Transverse colon (tissue), 4 donors: ENCODE results near the gene GATM. TPM values are rescaled to one million over a fixed set of nuclear protein-coding genes. Genes with fewer than 3 reads are reported as not detected.

ENCODE experiments used
- DNase-seq: peaks from one replicate; pipeline ENCODE4 v3.0.0-alpha.2; 2019
- H3K27ac ChIP-seq, 4 donors: fragments of 200-600 bp; sonication (generic); 2 replicates each; pipeline ENCODE4 v1.5.1; 2016 to 2018; ENCODE audit warnings: inconsistent platforms in 4 of 4
- H3K27me3 ChIP-seq: fragments of 200-600 bp; sonication (generic); 2 replicates; pipeline ENCODE4 v1.5.1; 2017; ENCODE audit warnings: inconsistent platforms
- H3K36me3 ChIP-seq, 4 donors: fragments of 200-600 bp; sonication (generic); 2 replicates each; pipeline ENCODE4 v1.5.1; 2017 to 2019; ENCODE audit warnings: inconsistent platforms in 4 of 4
- H3K4me1 ChIP-seq, 4 donors: fragments of 200-600 bp; sonication (generic); 2 replicates each; pipeline ENCODE4 v1.5.1; 2017 to 2020; ENCODE audit warnings: inconsistent platforms in 4 of 4
- H3K4me3 ChIP-seq, 4 donors: fragments of 200-600 bp; sonication (generic); 1 replicate in 1 of 4; 2 replicates in 3 of 4; pipeline versions ENCODE4 v1.5.1 to v1.6.1; 2017 to 2019; ENCODE audit warnings: inconsistent platforms in 4 of 4
- H3K9me3 ChIP-seq, 2 donors: fragments of 200-600 bp; sonication (generic); 2 replicates each; pipeline ENCODE4 v1.5.1; 2017 to 2019; ENCODE audit warnings: inconsistent platforms in 2 of 2
- EP300 ChIP-seq: sonication (generic); formaldehyde crosslinking; IDR thresholded peaks from one replicate; pipeline ENCODE4 v1.6.1; 2017; ENCODE audit warnings: antibody characterized with exemption, low read depth
- POLR2A ChIP-seq: fragments of 450-650 bp; IDR thresholded peaks from one replicate; pipeline ENCODE4 v1.6.1; 2016; ENCODE audit warnings: antibody characterized with exemption, mild to moderate bottlenecking, moderate library complexity
- POLR2AphosphoS5 ChIP-seq, 3 donors: sonication (generic); formaldehyde crosslinking; IDR thresholded peaks; one replicate each; pipeline ENCODE4 v1.6.1; 2016; ENCODE audit warnings: antibody characterized with exemption in 3 of 3
- WGBS, 2 donors: methylation state at CpG; one replicate each; pipeline ENCODE4 v1.1.5; 2018; ENCODE audit warnings: low coverage in 1 of 2; 5-methylcytosine and 5-hydroxymethylcytosine counted together
- in situ Hi-C, 4 donors: fragments of 200-750 bp; cut with MboI; loops; one replicate each; pipeline versions ENCODE4 v1.15.0 to v1.15.1; 2017; ENCODE audit warnings: low sequenced_read_pairs in 3 of 4, low pct_ligation_motif_present in 1 of 4, low pct_unique_long_range_greater_than_20kb in 1 of 4
- intact Hi-C: fragments of 100-400 bp; cut with DNase I; formaldehyde crosslinking; loops from one replicate; pipeline ENCODE4 v1.15.1; 2023; ENCODE audit warnings: low total_unique reads
- total RNA-seq, 4 donors: library from RNA; depleted of rRNA; stranded (reverse); fragments of >200 nt; gene quantifications; one replicate each; pipeline ENCODE4 v1.1.0, GENCODE V29; 2016
- TF ChIP-seq, protein P1 (sequence below), 5 experiments: fragments of 200-600 bp in 3 of 5; fragments of 450-650 bp in 2 of 5; sonication (generic) in 3 of 5; IDR thresholded peaks; 1 replicate in 2 of 5; 2 replicates in 3 of 5; pipeline ENCODE4 v1.5.1; 2016 to 2017; ENCODE audit warnings: antibody characterized with exemption in 5 of 5, inconsistent platforms in 3 of 5, mild to moderate bottlenecking in 2 of 5, moderate library complexity in 1 of 5

GATM gene
- total RNA-seq, 4 donors from 2014 or later, result 15.9 to 96.9 (median 18.6) TPM

DNA sequence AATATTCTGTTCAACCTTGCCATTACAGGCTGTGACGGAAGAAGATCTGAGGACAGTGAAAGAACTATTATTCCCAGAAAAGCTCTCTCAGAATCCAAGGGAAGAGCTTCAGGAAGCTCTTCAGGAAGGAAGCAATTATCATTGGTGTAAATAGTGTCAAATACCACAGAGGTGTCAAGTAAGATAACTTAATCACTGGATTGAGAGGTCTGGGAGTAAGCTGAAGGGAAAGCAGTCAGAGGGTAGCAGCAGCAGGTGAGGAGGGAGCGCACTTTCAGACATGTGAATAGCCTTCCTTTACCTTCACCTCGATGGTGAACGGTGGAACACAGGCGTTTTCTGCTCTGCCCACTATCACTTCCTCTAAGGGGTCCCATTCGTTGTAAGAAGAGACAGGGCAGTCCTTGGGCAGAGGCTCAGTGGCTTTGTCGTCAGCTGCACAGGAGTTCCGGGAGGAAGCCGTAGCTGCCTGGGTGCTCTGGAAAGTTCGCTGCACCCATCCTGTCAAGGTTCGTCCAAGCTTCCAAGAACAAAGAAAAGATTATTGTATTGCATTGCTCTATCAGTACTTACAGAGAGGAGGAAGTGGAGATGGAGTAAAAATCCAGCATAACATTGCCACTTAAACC lies 1.9 kb downstream of the GATM start:
- WGBS, 2 donors, result 51 to 63% methylated on average over 1 to 11 of the region's 11 CpGs
- DNase-seq, result no peak
- peak overlapping the region in 2 of 4 donors; percentile 12 to 86 for H3K27ac ChIP-seq
- TF ChIP-seq POLR2AphosphoS5 (IDR thresholded peaks at IDR 0.05) (no peak), EP300 (no peak), POLR2A (no peak)
- in situ Hi-C loops (loop anchor here in 3 of 4 donors (25.0 kb wide), 2 partner anchors 189 to 214 kb away; partner anchors contain the start of gene SHF (in 2 of the 3)), intact Hi-C loops (no loop called here)
- peak overlapping the region in 1 of 4 donors; percentile 52 for H3K4me3 ChIP-seq
- no peaks in the 10 kb centered on the region for H3K27me3 ChIP-seq
- peaks cover 3 to 43% (median 25%) of the 10 kb centered on the region in 4 donors for H3K4me1 ChIP-seq
- H3K9me3 ChIP-seq, result no peaks in the 10 kb centered on the region
- no peaks in the 10 kb centered on the region for H3K36me3 ChIP-seq

DNA sequence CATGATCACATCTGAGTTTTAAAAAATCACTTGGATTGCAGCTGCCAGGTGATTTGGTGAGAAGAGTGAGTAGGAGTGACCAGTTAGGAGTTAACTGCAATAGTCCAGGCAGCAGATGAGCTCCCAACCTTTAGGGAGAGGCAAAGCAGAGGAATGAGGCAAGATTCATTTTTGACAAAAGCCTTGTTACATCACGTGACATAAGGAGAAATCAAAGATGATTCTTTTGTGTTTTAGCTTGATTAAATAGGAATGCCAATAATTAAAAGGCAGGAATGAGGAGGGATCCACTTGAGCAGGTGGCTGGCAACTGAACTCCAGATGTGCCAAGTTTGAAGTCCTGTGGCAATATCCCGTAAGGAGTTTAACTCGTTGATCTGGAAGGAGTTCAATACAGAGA lies 2.5 kb downstream of the GATM start:
- H3K36me3 ChIP-seq, result no peaks in the 10 kb centered on the region
- H3K4me3 ChIP-seq, result no peak overlapping the region
- DNase-seq, result no peak
- H3K4me1 ChIP-seq, result peaks cover 3 to 43% (median 26%) of the 10 kb centered on the region in 4 donors
- TF ChIP-seq POLR2A (no peak), EP300 (no peak), POLR2AphosphoS5 (IDR thresholded peaks at IDR 0.05) (no peak)
- TF ChIP-seq, protein P1, sequence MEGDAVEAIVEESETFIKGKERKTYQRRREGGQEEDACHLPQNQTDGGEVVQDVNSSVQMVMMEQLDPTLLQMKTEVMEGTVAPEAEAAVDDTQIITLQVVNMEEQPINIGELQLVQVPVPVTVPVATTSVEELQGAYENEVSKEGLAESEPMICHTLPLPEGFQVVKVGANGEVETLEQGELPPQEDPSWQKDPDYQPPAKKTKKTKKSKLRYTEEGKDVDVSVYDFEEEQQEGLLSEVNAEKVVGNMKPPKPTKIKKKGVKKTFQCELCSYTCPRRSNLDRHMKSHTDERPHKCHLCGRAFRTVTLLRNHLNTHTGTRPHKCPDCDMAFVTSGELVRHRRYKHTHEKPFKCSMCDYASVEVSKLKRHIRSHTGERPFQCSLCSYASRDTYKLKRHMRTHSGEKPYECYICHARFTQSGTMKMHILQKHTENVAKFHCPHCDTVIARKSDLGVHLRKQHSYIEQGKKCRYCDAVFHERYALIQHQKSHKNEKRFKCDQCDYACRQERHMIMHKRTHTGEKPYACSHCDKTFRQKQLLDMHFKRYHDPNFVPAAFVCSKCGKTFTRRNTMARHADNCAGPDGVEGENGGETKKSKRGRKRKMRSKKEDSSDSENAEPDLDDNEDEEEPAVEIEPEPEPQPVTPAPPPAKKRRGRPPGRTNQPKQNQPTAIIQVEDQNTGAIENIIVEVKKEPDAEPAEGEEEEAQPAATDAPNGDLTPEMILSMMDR (IDR thresholded peaks at IDR 0.05), result no peak
- no peaks in the 10 kb centered on the region for H3K27me3 ChIP-seq
- H3K27ac ChIP-seq, result peak overlapping the region in 1 of 4 donors; percentile 12
- in situ Hi-C loops, result loop anchor here in 3 of 4 donors (25.0 kb wide), 2 partner anchors 189 to 214 kb away; partner anchors contain the start of gene SHF (in 2 of the 3)
- no peaks in the 10 kb centered on the region for H3K9me3 ChIP-seq
- intact Hi-C loops, result no loop called here
- WGBS, 2 donors, result 55 to 60% methylated on average over 3 of the region's 3 CpGs

GRCh38 chr15:45373976-45374375 lies 4.4 kb downstream of the GATM start:
- H3K9me3 ChIP-seq, result no peaks in the 10 kb centered on the region
- no peaks in the 10 kb centered on the region for H3K27me3 ChIP-seq
- intact Hi-C loops (no loop called here), in situ Hi-C loops (no loop called here)
- H3K4me1 ChIP-seq, result peaks cover 3 to 43% (median 26%) of the 10 kb centered on the region in 4 donors
- no peak overlapping the region for H3K4me3 ChIP-seq
- 83 to 100% methylated on average over 1 to 2 of the region's 2 CpGs for WGBS, 2 donors
- no peak for DNase-seq
- no peak overlapping the region for H3K27ac ChIP-seq
- TF ChIP-seq, protein P1 (IDR thresholded peaks at IDR 0.05), result no peak
- H3K36me3 ChIP-seq, result no peaks in the 10 kb centered on the region

- WGBS, 2 donors, result 39 to 44% methylated on average over 7 of the region's 7 CpGs
Observed at GRCh38 chr15:45372041-45372995, 6.0 kb downstream of the GATM start.

More at GRCh38 chr15:45372041-45372995, 6.0 kb downstream of the GATM start:
- no peaks in the 10 kb centered on the region for H3K9me3 ChIP-seq
- H3K27ac ChIP-seq, result peak overlapping the region; percentile 0 to 15 (median 9)
- TF ChIP-seq POLR2AphosphoS5 (IDR thresholded peaks at IDR 0.05) (no peak), POLR2A (no peak), EP300 (no peak)
- TF ChIP-seq, protein P1 (IDR thresholded peaks at IDR 0.05), result peak in 4 of 5 experiments; percentile 32 to 62 (median 48)
- no peak overlapping the region for H3K4me3 ChIP-seq
- peaks cover 0 to 5% (median 0%) of the 10 kb centered on the region in 4 donors for H3K36me3 ChIP-seq
- intact Hi-C loops (no loop called here), in situ Hi-C loops (no loop called here)
- peaks cover 3 to 35% (median 19%) of the 10 kb centered on the region in 4 donors for H3K4me1 ChIP-seq
- no peaks in the 10 kb centered on the region for H3K27me3 ChIP-seq
- no peak for DNase-seq
